Measurements from ENCODE around the gene DSCAM.

- TF ChIP-seq CTCF (IDR thresholded peaks at IDR 0.05; ENCODE audit: extremely low read depth in 1 of 2, insufficient read depth in 1 of 2, low read depth in 1 of 2, low read length in 2 of 2), result no peak
- TF ChIP-seq POLR2A (IDR thresholded peaks at IDR 0.05; ENCODE audit: low read depth, low read length), result no peak
- no peak for TF ChIP-seq MYC (IDR thresholded peaks at IDR 0.05; ENCODE audit: low read depth, low read length)
Measured at GRCh38 chr21:40057331-40057730, 789.6 kb downstream of the DSCAM start.
